GM19035 (cell line): ENCODE results near the gene SMOC1.

Source experiments
- ATAC-seq: cut with Tn5 transposase; IDR thresholded peaks from one replicate; pipeline ENCODE4 v1.9.1; 2021; ENCODE audit not compliant: unreplicated experiment

Gene SMOC1

GRCh38 chr14:69937367-69938081 lies 58.3 kb downstream of the SMOC1 start:
- ATAC-seq: no peak

- no peak for ATAC-seq
Measured at GRCh38 chr14:69938751-69939150, 59.5 kb downstream of the SMOC1 start.

GRCh38 chr14:69941768-69942742 lies 62.8 kb downstream of the SMOC1 start:
- ATAC-seq: no peak

GRCh38 chr14:69943084-69943780 lies 64.0 kb downstream of the SMOC1 start:
- no peak for ATAC-seq

- ATAC-seq: no peak
Measured at GRCh38 chr14:69945347-69945746, 66.1 kb downstream of the SMOC1 start.

GRCh38 chr14:69945912-69946311 lies 66.7 kb downstream of the SMOC1 start:
- ATAC-seq: no peak

- no peak for ATAC-seq
Measured at GRCh38 chr14:69948351-69948750, 69.1 kb downstream of the SMOC1 start.

- ATAC-seq: no peak
Measured at GRCh38 chr14:69951263-69951662, 72.0 kb downstream of the SMOC1 start.

- no peak for ATAC-seq
Measured at GRCh38 chr14:69951935-69952334, 72.7 kb downstream of the SMOC1 start.

- no peak for ATAC-seq
Measured at GRCh38 chr14:69953266-69953915, 74.2 kb downstream of the SMOC1 start.

GRCh38 chr14:69955855-69956845 lies 76.9 kb downstream of the SMOC1 start:
- ATAC-seq: no peak

- ATAC-seq: no peak
Measured at GRCh38 chr14:69956970-69957369, 77.8 kb downstream of the SMOC1 start.

GRCh38 chr14:69957986-69958385 lies 78.8 kb downstream of the SMOC1 start:
- ATAC-seq: no peak

GRCh38 chr14:69959136-69959535 lies 79.9 kb downstream of the SMOC1 start:
- ATAC-seq: no peak

- ATAC-seq: no peak
Measured at GRCh38 chr14:69960296-69960695, 81.1 kb downstream of the SMOC1 start.

- no peak for ATAC-seq
Measured at GRCh38 chr14:69963966-69964365, 84.8 kb downstream of the SMOC1 start.

GRCh38 chr14:69964841-69965240 lies 85.6 kb downstream of the SMOC1 start:
- no peak for ATAC-seq

GRCh38 chr14:69968132-69968531 lies 88.9 kb downstream of the SMOC1 start:
- ATAC-seq: no peak

GRCh38 chr14:69968681-69969080 lies 89.5 kb downstream of the SMOC1 start:
- no peak for ATAC-seq

- no peak for ATAC-seq
Measured at GRCh38 chr14:69972755-69973154, 93.5 kb downstream of the SMOC1 start.
